GM18517 (cell line): ENCODE measurements around the gene ASRGL1.
"Not testable (repeated sequence)": the region's sequence is repeated elsewhere in the genome, so short reads cannot be mapped to it uniquely, and the experiment has no call there.

Source experiments
- ATAC-seq: cut with Tn5 transposase; IDR thresholded peaks from one replicate; pipeline ENCODE4 v1.9.1; 2021; ENCODE audit warnings: mild to moderate bottlenecking, moderate library complexity; ENCODE audit not compliant: unreplicated experiment

The ASRGL1 gene

GRCh38 chr11:62337303-62338181, at the start of gene ASRGL1:
ASRGL1 (plus strand) TSS chr11:62337448; CDS start chr11:62337978, 530 bp downstream.
- no peak for ATAC-seq

- no peak for ATAC-seq
These were observed 41.7 kb upstream of the ASRGL1 start for GRCh38 chr11:62295504-62295903.

DNA sequence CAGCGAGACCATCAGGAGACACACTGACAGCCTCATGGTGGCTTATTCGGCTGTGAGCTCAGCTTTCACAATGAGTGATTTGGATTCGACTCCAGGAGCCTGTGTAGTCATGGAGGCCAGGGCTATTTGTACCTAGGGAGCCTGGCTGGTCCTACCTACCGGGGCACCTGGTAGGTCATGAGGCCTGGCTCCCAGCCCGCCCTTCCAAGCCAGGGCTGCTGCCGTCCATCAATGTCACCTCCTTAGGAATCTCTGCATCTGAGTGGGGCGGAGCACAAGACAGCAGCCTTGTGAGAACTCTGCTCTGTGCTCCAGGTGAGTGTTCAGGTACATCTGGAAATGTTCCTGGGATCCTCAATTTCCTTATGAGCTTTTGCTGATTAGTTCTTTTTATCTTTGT, 38.3 kb upstream of the ASRGL1 start, which contains the start of gene SCGB1D4:
SCGB1D4 (minus strand) TSS at position 101 of the 400 bp plus-strand sequence; CDS start at position 36, 65 bp downstream.
- no peak for ATAC-seq

- no peak for ATAC-seq
These were observed 31.0 kb upstream of the ASRGL1 start for GRCh38 chr11:62306227-62306626.

- no peak for ATAC-seq
These were observed 29.3 kb upstream of the ASRGL1 start for GRCh38 chr11:62307950-62308349.

GRCh38 chr11:62309991-62310390, 27.3 kb upstream of the ASRGL1 start:
- ATAC-seq = no peak

- ATAC-seq = no peak
These were observed 21.8 kb upstream of the ASRGL1 start for GRCh38 chr11:62315431-62315830.

- ATAC-seq = no peak
These were observed 14.7 kb upstream of the ASRGL1 start for GRCh38 chr11:62322524-62322923.

- ATAC-seq = no peak
These were observed 12.3 kb upstream of the ASRGL1 start for GRCh38 chr11:62324731-62325556.

GRCh38 chr11:62325781-62326180, 11.5 kb upstream of the ASRGL1 start:
- ATAC-seq = not testable (repeated sequence)

GRCh38 chr11:62326719-62327118, 10.5 kb upstream of the ASRGL1 start:
- ATAC-seq = not testable (repeated sequence)

DNA sequence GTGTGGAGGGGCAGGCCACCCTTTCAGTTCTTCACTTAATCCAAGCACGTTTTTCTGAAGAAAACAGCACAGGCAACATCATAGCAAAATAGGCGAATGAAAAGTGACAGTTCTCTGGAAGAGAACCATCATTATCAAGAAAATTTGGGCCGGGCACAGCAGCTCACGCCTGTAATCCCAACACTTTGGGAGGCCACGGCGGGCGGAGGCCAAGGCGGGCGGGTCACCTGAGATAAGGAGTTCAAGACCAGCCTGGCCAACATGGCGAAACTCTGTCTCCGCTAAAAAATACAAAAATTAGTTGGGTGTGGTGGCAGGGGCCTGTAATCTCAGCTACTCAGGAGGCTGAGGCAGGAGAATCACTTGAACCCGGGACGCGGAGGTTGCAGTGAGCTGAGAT, 9.7 kb upstream of the ASRGL1 start:
- ATAC-seq = not testable (repeated sequence)

- ATAC-seq = not testable (repeated sequence)
These were observed 6.0 kb upstream of the ASRGL1 start for GRCh38 chr11:62331264-62331663.

- ATAC-seq = no peak
These were observed 3.5 kb upstream of the ASRGL1 start for GRCh38 chr11:62333768-62334167.

DNA sequence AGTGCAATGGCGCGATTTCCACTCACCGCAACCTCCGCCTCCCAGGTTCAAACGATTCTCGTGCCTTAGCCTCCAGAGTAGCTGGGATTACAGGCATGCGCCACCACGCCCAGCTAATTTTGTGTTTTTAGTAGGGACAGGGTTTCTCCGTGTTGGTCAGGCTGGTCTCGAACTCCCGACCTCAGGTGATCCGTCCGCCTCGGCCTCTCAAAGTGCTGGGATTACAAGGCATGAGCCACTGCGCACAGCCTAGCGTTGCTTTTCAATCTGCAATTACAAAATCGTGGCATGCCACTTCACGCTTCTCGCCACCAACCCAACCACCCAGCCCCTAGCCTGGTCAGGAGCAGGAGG, 322 bp upstream of the ASRGL1 start:
- ATAC-seq = not testable (repeated sequence)

DNA sequence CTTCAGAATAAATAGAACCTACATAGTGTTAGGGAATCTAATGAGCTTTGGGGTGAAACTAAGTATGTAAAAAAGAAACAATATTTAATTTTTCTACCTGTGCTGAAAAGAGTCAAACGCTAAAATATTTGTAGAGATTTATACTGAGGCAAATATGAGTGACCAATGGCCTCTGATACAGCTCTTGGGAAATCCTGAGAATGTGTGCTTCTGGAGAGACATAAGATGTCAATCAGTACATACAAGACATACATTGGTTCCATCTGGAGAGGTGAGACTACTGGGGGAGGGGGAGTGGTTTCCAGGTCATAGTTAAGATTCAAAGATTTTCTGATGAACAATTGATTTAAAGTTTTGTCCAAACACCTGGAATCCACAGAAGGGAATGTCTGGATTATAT, 970 bp downstream of the ASRGL1 start:
- ATAC-seq = no peak

GRCh38 chr11:62340269-62340901, 3.1 kb downstream of the ASRGL1 start:
- ATAC-seq = no peak

GRCh38 chr11:62341588-62341987, 4.3 kb downstream of the ASRGL1 start:
- no peak for ATAC-seq

- not testable (repeated sequence) for ATAC-seq
These were observed 6.5 kb downstream of the ASRGL1 start for GRCh38 chr11:62343646-62344190.

GRCh38 chr11:62344210-62344609, 7.0 kb downstream of the ASRGL1 start:
- no peak for ATAC-seq

DNA sequence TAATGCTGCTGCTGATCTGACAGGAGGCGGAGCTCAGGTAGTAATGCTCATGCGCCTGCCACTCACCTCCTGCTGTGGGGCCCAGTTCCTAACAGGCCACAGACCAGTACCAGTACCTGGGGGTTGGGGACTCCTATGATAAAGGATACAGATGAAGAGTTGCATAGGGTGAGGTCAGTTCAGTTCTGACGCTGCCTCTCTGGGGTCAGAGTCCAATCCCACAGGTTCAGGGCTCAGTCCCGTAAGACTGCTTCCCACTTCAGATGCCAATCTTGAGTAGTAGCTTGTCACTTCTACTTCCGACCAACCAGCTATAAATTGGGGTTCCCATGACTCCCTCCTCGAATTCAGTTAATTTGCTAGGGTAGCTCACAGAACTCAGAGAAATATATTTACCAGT, 8.6 kb downstream of the ASRGL1 start:
- no peak for ATAC-seq
